A204.1 (cell line): ENCODE data around the gene RTTN.
"Not testable (repeated sequence)": the region's sequence is repeated elsewhere in the genome, so short reads cannot be mapped to it uniquely, and the experiment has no call there.

ENCODE experiments used
- FAIRE-seq: peaks from 2 replicates; lab custom pipeline; 2012; peaks lifted over from hg19 to GRCh38; lab: Jason Lieb, UNC

The RTTN gene

DNA sequence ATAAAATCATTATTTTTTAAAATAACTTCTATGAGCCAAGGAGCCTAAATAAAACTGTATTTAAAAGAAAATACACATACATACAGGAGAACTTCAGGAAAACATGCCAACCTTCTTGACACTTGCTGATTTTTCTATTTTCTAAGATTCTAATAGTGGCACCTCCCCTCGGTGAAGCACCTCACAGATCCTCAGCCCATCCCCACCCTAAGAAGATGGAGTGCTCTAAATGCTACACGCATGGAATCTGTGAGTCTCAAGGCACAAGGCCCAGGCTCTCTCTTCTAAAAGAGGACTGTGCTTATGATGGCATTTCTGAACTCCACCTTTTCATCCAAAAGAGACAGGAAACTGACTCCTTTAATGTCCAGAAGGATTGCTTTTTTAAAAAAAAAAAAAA is 56.3 kb downstream of the RTTN start:
- FAIRE-seq, result no peak

DNA sequence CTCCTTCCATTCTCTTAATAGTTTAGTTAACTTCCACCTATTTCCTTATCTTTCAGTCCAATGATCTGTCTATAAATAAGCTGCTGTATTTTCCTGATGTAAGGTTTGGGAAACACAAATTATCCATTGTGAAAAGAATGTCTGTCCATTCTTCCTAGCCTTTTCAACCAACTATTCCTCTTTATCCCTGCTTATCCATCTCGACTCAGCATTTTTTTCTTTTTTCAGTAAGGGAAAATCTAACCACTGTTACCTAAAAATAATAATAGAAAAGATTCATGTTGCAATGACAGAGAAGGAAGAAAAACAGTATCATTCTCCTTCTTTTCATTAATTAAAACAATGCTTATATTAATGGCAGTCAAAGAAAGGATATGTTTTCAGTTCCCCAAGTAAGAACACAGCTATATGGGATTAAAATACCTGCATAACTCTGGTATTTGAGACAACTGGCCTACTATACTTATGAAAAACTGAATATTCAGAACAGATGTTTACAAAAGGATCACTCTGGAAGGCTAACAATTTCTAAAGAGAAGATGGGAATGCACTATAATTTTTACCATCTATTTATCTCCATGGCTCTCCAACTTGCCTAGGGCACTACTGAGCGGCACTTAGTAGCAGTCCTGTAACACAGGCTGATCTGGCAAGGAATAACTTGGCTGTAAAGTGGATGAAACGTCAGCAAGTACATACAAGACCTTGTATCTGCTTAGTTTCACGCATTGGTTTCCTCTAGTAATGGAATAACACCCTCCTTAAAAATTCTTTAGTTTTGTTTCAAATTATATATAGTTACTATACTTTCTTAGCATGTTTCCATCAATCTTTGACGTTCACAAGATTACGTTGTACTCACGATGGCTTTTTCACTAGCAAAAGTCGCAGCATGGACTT is 57.2 kb downstream of the RTTN start:
- no peak for FAIRE-seq

- FAIRE-seq, result no peak
Measured at GRCh38 chr18:70146174-70146573, 59.3 kb downstream of the RTTN start.

GRCh38 chr18:70142001-70142400 is 63.5 kb downstream of the RTTN start:
- FAIRE-seq, result no peak

- FAIRE-seq, result peak; percentile 19
Measured at GRCh38 chr18:70139138-70139537, 66.3 kb downstream of the RTTN start.

DNA sequence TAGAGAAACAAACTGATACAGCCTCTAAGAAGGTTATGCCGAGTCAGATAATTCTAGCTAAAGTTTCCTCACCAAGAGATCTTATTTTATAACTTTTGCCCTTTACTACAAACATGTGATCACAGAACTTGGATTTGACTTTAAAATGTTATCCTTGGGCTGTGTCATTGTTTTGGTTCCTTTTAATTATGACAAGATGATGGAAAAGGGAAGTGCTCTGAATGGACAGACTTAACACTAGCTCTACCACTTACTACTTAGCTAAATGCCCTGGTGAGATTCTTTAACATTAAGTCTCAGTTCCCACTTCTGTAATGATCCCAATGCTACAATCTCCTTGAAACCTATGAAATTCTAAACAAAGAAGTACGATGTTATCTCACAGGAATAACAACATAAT is 69.9 kb downstream of the RTTN start:
- no peak for FAIRE-seq

DNA sequence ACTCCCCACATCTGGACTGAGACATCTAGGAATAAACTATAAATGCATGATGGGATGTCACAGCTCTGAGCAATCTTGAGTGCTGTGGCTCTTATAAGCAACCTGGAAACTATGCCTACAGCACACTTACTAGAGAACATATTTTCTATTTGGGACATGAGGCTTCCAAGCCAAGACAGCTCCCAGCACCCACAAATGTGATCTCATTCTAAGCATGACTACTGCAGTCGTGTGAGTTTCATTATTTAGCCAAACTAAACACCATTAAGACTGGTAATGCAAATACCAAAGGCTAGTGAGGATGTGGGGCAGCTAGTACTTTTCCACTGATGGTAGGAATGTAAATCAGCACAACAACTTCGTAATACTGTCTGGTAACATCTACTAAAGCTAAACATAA is 72.5 kb downstream of the RTTN start:
- FAIRE-seq, result no peak

- no peak for FAIRE-seq
Measured at GRCh38 chr18:70128271-70128670, 77.2 kb downstream of the RTTN start.

DNA sequence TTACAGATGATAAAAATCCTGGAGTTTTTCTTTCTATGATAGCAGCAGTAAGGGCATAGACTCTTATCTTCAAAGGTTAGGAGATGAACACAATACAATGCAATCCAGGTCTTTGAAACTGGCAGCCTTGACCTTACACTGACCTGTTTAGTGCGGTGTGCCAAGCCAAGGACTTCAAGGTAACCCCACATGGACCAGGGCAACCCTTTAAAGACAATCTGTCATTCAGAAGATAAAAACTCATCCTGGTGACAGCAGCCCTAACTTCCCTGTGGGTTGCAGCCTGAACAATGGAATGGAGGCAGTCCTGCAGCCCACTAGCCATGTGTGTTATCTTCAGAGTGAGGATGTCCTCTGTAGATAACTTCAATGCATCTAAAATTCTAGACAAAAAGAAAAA is 78.1 kb downstream of the RTTN start:
- no peak for FAIRE-seq

- no peak for FAIRE-seq
Measured at GRCh38 chr18:70126832-70127231, 78.7 kb downstream of the RTTN start.

- no peak for FAIRE-seq
Measured at GRCh38 chr18:70124139-70124538, 81.3 kb downstream of the RTTN start.

DNA sequence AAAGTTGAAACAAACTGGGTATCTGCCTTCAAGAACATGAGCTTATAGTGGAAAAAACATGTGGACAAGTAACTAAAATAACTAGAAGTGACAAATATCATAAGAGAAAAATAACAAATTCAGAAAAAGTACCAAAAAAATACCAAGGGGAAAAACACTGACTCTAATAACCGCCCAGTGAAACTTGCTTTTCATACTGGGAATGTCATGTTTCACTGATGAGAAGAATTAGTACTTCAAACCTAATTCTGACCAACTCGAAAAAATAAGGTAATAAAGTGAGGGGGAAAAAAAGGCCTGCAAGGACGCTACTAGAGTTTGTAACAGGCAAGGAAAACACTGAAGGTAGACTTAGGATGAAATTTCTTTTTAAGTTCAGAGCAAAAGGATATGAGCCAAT is 83.6 kb downstream of the RTTN start:
- FAIRE-seq, result no peak

DNA sequence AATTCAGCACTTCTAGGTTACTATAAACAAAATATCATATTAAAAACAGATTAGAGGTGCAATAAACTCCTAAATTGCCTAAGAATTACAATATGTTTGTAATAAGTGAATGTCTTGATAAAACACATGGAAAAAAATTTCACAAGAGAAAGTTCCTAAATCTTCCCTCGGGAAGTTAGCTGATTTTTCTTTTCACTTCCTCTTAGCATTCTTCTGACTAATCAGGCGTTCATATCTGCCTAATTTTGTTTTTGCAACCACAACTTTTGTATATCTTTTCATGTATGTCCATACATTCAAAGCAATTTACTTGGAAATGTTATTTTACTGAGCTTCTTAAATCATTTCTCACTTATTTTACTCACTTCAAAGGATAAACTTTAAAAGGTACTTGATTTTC is 88.5 kb downstream of the RTTN start:
- FAIRE-seq, result no peak

- FAIRE-seq, result no peak
Measured at GRCh38 chr18:70113511-70113910, 92.0 kb downstream of the RTTN start.

- no peak for FAIRE-seq
Measured at GRCh38 chr18:70110678-70111077, 94.8 kb downstream of the RTTN start.

GRCh38 chr18:70107091-70107490 is 98.4 kb downstream of the RTTN start:
- FAIRE-seq, result no peak

- not testable (repeated sequence) for FAIRE-seq
Measured at GRCh38 chr18:70102854-70103253, 102.6 kb downstream of the RTTN start.

DNA sequence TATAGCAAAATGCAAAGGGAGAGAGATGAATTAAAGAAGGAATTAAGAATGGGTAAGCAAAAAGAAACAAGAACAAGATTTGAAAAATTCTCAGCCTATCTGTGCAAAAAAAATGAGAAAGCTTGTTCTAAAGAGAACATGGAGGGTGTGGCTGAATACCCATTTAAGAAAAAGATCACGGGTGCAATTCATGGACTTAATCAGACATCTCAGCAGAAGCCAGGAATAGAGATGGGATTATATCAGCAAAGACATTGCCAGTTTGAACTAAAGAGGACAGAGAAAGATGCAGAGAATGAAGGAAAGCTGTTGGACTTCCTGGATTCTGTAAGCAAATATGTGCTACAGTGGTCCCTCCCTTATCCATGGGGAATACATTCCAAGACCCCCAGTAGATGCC is 115.6 kb downstream of the RTTN start:
- FAIRE-seq, result no peak

DNA sequence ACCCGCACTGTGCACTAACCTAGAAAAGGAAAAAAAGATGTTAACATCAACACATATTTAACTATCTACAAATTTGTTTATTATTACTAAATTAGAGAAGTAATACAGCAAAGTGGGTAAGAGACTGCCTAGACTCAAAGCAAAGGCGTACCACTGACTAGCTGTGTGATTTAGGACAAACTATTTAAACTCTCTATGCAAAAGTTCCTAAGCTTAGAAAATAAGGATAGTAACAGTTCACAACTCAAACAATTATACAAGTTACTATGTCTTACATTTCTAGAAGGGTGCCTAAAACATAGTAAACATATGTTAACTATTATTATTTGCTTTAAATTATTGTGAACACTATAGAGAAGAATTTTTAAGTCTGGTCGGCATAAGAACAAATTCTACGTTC is 119.4 kb downstream of the RTTN start:
- no peak for FAIRE-seq

DNA sequence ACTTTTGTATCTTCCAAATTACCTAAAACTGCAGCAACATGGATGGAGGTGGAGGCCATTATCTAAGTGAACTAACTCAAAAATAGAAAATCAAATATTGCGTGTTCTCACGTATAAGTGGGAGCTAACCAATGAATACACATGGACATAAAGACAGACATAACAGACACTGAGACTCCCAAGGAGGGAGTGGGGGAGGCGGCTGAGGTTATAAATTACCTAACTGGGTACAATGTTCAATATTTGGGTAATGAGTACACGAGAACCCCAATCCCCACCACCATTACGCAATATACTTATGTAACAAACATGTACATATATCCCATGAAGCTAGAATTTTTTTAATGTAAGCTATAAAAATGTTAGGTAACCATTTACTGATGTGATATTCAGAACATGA is 119.8 kb downstream of the RTTN start:
- FAIRE-seq, result no peak

DNA sequence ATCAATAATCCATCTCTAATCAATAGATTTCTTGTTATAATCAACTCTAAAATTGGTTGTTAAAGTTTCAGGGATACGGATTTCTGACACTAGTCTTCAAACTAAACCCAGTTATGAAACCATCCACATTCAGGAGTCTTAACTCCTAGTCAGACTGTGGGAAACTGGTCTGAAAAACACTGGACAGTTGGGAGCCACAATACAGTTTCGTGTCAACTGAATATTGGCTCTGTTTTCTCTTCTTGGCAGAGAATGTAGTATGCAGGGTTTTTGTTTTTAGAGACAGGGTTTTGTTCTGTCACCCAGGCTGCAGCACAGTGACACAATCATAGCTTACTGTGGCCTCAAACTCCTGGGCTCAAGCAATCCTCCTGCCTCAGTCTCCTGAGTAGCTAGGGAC is 123.1 kb downstream of the RTTN start:
- no peak for FAIRE-seq

DNA sequence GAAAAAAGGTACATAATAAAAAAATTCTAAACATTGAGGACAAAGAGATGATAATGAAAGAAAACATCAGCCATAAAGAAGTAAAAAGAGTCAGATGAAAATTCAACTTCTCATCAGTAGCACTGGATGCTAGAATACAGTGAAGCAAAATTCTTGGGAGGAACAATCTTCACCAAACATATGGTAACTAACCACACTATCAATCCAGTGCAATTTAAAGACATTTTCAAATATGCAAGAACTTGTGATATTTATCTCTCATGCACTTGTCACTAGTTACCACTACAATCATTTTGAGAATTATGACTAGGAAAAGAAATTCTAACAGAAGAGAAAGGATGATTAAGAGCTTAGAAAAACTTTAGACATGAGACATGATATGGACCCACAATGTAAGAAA is 127.4 kb downstream of the RTTN start:
- FAIRE-seq, result no peak

DNA sequence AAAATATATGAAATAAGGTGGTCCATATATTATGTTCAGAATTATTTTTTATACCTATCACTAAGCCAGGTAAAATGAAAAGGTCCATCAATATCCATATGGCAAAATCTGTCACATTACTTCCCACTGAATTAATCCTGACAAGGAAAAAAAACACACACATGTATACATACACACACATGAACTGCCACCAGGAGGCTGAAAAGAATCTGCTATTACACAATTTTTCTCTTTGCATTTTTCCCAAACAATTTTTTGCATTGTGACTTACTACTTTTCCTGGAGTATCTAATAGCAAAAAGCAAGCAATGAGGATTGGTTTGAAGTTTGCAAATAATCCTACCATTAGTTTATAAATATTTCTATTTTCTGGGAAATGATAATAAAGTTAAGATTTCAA is 129.6 kb downstream of the RTTN start:
- FAIRE-seq, result no peak

- FAIRE-seq, result no peak
Measured at GRCh38 chr18:70074116-70074515, 131.4 kb downstream of the RTTN start.

DNA sequence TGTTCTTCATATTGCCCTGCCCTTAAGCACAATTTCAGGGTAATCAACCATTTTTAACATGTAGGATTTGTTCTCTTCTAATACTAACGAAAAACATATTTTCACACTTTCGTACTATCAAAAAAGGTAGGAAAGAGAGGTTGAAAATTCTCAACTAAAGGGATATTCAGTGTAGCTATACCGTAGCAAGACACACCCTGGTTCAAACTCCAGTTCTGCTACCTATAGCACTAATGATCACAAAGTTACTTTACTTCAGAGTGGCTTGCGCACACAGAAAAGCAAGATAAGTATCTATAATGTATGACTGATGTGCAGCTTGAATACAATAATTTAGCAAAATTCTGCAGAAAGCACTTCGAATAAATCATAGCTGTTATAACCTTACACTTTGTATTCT is 132.1 kb downstream of the RTTN start:
- FAIRE-seq, result no peak
